Activated CD8-positive, alpha-beta T cell treated with anti-CD3 and anti-CD28 coated beads for 36 hours (primary cell): Measurements from ENCODE around the gene ZNF346. TPM values are rescaled to one million over a fixed set of nuclear protein-coding genes. Genes with fewer than 3 reads are reported as not detected.

Source experiments
- ATAC-seq: fragments of 200-7000 bp; cut with Tn5 transposase; one replicate; pipeline ENCODE4 v1.10.0; 2021; ENCODE audit warnings: mild to moderate bottlenecking, moderate library complexity
- CTCF ChIA-PET: fragments of 350-600 bp; sonication (Branson Sonifier 250); formaldehyde crosslinking; loops from one replicate; lab custom pipeline; 2021; ENCODE audit warnings: antibody characterized with exemption; lab: Charles Lee
- POLR2A ChIA-PET: fragments of 350-600 bp; sonication (Branson Sonifier 250); formaldehyde crosslinking; loops from one replicate; lab custom pipeline; 2021; ENCODE audit warnings: antibody characterized with exemption; lab: Charles Lee
- DNase-seq: peaks from one replicate; pipeline ENCODE4 v3.0.0-alpha.2; 2020
- H3K27ac Mint-ChIP-seq: one replicate; pipeline ENCODE4 v1.8.0; 2021; ENCODE audit warnings: mild to moderate bottlenecking, mixed read lengths
- H3K27me3 Mint-ChIP-seq: one replicate; pipeline ENCODE4 v1.8.0; 2021; ENCODE audit warnings: mixed read lengths
- H3K36me3 Mint-ChIP-seq: one replicate; pipeline ENCODE4 v1.8.0; 2021; ENCODE audit warnings: low read depth, mixed read lengths
- H3K4me1 Mint-ChIP-seq: one replicate; pipeline ENCODE4 v1.8.0; 2021; ENCODE audit warnings: low read depth, mixed read lengths
- H3K4me3 Mint-ChIP-seq: one replicate; pipeline ENCODE4 v1.8.0; 2021; ENCODE audit warnings: mild to moderate bottlenecking, moderate library complexity, mixed read lengths
- H3K9me3 Mint-ChIP-seq: one replicate; pipeline ENCODE4 v1.8.0; 2021; ENCODE audit warnings: mixed read lengths
- intact Hi-C: fragments of 100-400 bp; cut with micrococcal nuclease; formaldehyde crosslinking; loops from one replicate; pipeline ENCODE4 v1.10.0; 2022
- total RNA-seq, 2 experiments: library from RNA; stranded (reverse); gene quantifications; one replicate each; pipeline ENCODE4 v1.2.3, GENCODE V29; 2021
- TF ChIP-seq, protein P1 (sequence below): fragments of 200-600 bp; IDR thresholded peaks from one replicate; pipeline ENCODE4 v1.8.0; 2022; ENCODE audit warnings: antibody characterized with exemption, mild to moderate bottlenecking

The ZNF346 gene
- total RNA-seq, 2 experiments from 2014 or later, result 15.0 to 17.0 TPM

- ChIA-PET CTCF (interaction anchor here (5.9 kb wide), 1 partner anchor 23 kb away, joined by 29 read pairs; no protein-coding TSS in a partner anchor), POLR2A (no interaction called here)
- intact Hi-C loops, result no loop called here
- Mint-ChIP-seq H3K27me3 (no peaks in the 10 kb centered on the region), H3K36me3 (peaks cover 22% of the 10 kb centered on the region), H3K4me3 (no peak overlapping the region), H3K27ac (no peak overlapping the region), H3K9me3 (no peaks in the 10 kb centered on the region), H3K4me1 (no peaks in the 10 kb centered on the region)
- no peak for ATAC-seq
- TF ChIP-seq, protein P1, sequence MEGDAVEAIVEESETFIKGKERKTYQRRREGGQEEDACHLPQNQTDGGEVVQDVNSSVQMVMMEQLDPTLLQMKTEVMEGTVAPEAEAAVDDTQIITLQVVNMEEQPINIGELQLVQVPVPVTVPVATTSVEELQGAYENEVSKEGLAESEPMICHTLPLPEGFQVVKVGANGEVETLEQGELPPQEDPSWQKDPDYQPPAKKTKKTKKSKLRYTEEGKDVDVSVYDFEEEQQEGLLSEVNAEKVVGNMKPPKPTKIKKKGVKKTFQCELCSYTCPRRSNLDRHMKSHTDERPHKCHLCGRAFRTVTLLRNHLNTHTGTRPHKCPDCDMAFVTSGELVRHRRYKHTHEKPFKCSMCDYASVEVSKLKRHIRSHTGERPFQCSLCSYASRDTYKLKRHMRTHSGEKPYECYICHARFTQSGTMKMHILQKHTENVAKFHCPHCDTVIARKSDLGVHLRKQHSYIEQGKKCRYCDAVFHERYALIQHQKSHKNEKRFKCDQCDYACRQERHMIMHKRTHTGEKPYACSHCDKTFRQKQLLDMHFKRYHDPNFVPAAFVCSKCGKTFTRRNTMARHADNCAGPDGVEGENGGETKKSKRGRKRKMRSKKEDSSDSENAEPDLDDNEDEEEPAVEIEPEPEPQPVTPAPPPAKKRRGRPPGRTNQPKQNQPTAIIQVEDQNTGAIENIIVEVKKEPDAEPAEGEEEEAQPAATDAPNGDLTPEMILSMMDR, result no peak
- peak; percentile 23 for DNase-seq
These were observed 26.8 kb downstream of the ZNF346 start for GRCh38 chr5:177049285-177049684.

GRCh38 chr5:177064500-177065277 is 42.2 kb downstream of the ZNF346 start:
- Mint-ChIP-seq H3K9me3 (no peaks in the 10 kb centered on the region), H3K27ac (no peak overlapping the region), H3K4me1 (no peaks in the 10 kb centered on the region), H3K27me3 (no peaks in the 10 kb centered on the region), H3K4me3 (no peak overlapping the region), H3K36me3 (peaks cover 13% of the 10 kb centered on the region)
- ChIA-PET CTCF (no interaction called here), POLR2A (no interaction called here)
- TF ChIP-seq, protein P1, result no peak
- ATAC-seq (no peak), DNase-seq (no peak)
- intact Hi-C loops, result no loop called here

GRCh38 chr5:177065491-177065890 is 43.0 kb downstream of the ZNF346 start:
- H3K4me3 Mint-ChIP-seq, result no peak overlapping the region
- no peaks in the 10 kb centered on the region for H3K4me1 Mint-ChIP-seq
- H3K27ac Mint-ChIP-seq, result no peak overlapping the region
- no peaks in the 10 kb centered on the region for H3K9me3 Mint-ChIP-seq
- ChIA-PET CTCF (no interaction called here), POLR2A (interaction anchor here (0.5 kb wide), 1 partner anchor 148 kb away, joined by 4 read pairs; no protein-coding TSS in a partner anchor)
- DNase-seq (no peak), ATAC-seq (no peak)
- intact Hi-C loops, result no loop called here
- peaks cover 11% of the 10 kb centered on the region for H3K36me3 Mint-ChIP-seq
- TF ChIP-seq, protein P1, result no peak
- H3K27me3 Mint-ChIP-seq, result no peaks in the 10 kb centered on the region

- TF ChIP-seq, protein P1, result no peak
- POLR2A ChIA-PET, result interaction anchor here (0.5 to 0.6 kb wide), 2 partner anchors 27 to 147 kb away, joined by 4 read pairs; no protein-coding TSS in a partner anchor
These were observed 43.7 kb downstream of the ZNF346 start for GRCh38 chr5:177066224-177066623.

DNA sequence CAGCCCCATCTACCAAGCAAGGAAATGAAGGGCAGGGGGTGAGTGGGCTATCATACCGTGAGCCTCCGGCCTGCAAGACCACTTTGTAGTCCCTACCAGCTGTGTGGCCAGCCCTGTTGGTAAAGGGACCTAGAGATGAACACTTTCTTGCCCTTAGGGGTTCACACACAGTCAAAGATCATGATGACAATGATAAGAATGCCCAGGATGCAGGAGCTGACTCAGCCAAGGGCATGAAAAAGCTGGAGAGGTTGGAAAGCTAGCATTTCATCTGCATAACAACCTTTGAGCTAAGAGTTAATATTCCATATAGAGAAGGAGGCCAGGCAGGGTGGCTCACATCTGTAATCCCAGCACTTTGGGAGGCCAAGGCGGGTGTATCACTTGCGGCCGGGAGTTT is 45.0 kb downstream of the ZNF346 start:
- no peaks in the 10 kb centered on the region for H3K27me3 Mint-ChIP-seq
- TF ChIP-seq, protein P1, result no peak
- intact Hi-C loops, result no loop called here
- peaks cover 3% of the 10 kb centered on the region for H3K4me1 Mint-ChIP-seq
- H3K9me3 Mint-ChIP-seq, result no peaks in the 10 kb centered on the region
- H3K27ac Mint-ChIP-seq, result no peak overlapping the region
- POLR2A ChIA-PET, result interaction anchor here (0.9 kb wide), 1 partner anchor 61 kb away, joined by 3 read pairs; the partner anchor contains the start of gene UIMC1
- no peak overlapping the region for H3K4me3 Mint-ChIP-seq
- CTCF ChIA-PET, result interaction anchor here (1.1 to 13.1 kb wide), 2 partner anchors 45 to 407 kb away, joined by 3 to 150 read pairs; no protein-coding TSS in a partner anchor
- DNase-seq (no peak), ATAC-seq (no peak)
- peaks cover 7% of the 10 kb centered on the region for H3K36me3 Mint-ChIP-seq

More at GRCh38 chr5:177066224-177066623, 43.7 kb downstream of the ZNF346 start:
- H3K36me3 Mint-ChIP-seq, result peaks cover 11% of the 10 kb centered on the region
- H3K4me3 Mint-ChIP-seq, result no peak overlapping the region
- H3K4me1 Mint-ChIP-seq, result no peaks in the 10 kb centered on the region
- intact Hi-C loops, result no loop called here
- no peaks in the 10 kb centered on the region for H3K27me3 Mint-ChIP-seq
- DNase-seq (no peak), ATAC-seq (no peak)
- no peak overlapping the region for H3K27ac Mint-ChIP-seq
- CTCF ChIA-PET, result interaction anchor here (13.1 kb wide), 1 partner anchor 46 kb away, joined by 150 read pairs; no protein-coding TSS in a partner anchor
- no peaks in the 10 kb centered on the region for H3K9me3 Mint-ChIP-seq
